Heart left ventricle (tissue), 13 donors: ENCODE measurements around the gene PALM.

Experiments used
- CTCF ChIP-seq, 12 donors: fragments of 200-600 bp; sonication (generic) in 4 of 12; IDR thresholded peaks; one replicate each; pipeline versions ENCODE4 v1.5.0 to v1.8.0; 2018 to 2022; ENCODE audit warnings: antibody characterized with exemption in 12 of 12, mild to moderate bottlenecking in 5 of 12
- POLR2A ChIP-seq, 2 donors: fragments of 450-650 bp; IDR thresholded peaks; one replicate each; pipeline ENCODE4 v1.6.1; 2017; ENCODE audit warnings: antibody characterized with exemption in 2 of 2, mild to moderate bottlenecking in 2 of 2, moderate library complexity in 2 of 2
- donor health status: ischemic (EF 13 %, LVEDD 7.1; RV severe dilation, severe dysfunction).
- donor health status: DM: no; HTN: yes; CAD: no.
- donor health status: DM: no; HTN: no; CAD: no.
- donor health status: ischemic (EF 25% LVEDD 6.9; RV normal size, moderate dysfunction).
- donor health status: ischemic (EF 25% LVEDD 5.7; RV mildly dilated, moderate dysfunction).
- donor health status: ischemic (EF 35%, LVEDD 5.7; RV mildly dilated, moderate dysfunction).
- donor health status: nonischemic (EF 11% LVEDD 7.7; RV severe dilation, severe dysfunction).
- donor health status: DM: yes; HTN: yes; CAD: no.
- donor health status: PGD.
- donor health status: ischemic (EF 29% LVEDD 5.4; RV normal size, mild dysfunction).
- donor health status: nonischemic (EF 23%, LVEDD 6.1; RV moderate dilation, normal function).

- TF ChIP-seq CTCF (IDR thresholded peaks at IDR 0.05) = no peak
- no peak for TF ChIP-seq POLR2A (IDR thresholded peaks at IDR 0.05)
Measured at GRCh38 chr19:703329-703650, 5.4 kb upstream of the PALM start.
